ENCODE measurements around the gene NFIX. TPM values are rescaled to one million over a fixed set of nuclear protein-coding genes. Genes with fewer than 3 reads are reported as not detected.

Gene NFIX
- polyA plus RNA-seq, 3 donors = 0.25 to 3.7 (median 0.90) TPM

DNA sequence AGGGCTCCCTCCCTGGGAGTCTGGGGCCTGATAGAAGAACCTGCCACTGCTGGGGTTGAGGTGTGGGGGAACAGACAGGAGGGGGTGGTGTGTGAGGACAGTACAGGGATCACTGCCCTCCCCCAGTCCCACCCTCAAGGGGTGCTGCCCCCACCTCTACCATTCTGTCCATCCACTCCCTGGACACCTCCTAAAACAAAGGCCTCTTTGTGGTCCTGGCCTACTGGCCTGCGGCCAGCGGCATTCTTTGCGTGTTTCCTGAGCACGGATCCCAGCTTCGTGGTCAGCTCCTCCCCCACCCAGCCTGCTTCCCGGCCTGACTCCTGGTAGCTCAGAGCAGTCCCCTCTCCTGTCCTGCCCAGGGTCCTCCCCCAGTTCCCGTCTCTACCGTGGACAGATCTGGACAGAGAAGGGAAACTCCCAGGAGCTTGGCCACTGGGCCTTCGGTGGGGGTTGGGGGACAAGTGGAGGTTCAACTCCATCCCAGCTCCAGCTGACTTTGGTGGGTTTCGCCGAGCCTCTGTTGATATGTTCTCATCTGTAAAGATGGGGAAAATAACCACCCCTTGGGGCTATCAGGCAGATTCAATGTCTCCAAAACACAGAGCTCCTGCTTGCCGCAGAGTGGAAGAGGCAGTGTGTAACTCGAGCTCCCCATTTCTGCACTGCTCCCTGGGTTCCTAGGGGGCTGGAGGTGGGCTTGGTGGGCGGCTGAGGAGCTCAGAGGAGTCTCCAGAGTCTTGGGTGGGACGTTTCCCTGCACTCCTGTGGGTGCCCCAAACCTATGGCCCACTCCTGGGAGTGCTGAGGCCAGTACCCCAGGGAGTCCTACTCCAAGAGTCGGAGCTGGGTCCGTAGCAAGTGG is 58.7 kb downstream of the NFIX start:
- Histone ChIP-seq H3K36me3 (replicated peaks in 1 of 2; ENCODE audit: control insufficient read depth in 1 of 2, insufficient read depth in 2 of 2, low read length in 2 of 2) (no peaks in the 10 kb centered on the region), H3K9me3 (replicated peaks in 1 of 2; ENCODE audit: control insufficient read depth in 1 of 2, insufficient read depth in 1 of 2, low read length in 2 of 2) (no peaks in the 10 kb centered on the region), H3K27ac (ENCODE audit: low read depth in 1 of 2, low read length in 2 of 2) (no peak overlapping the region), H3K79me2 (ENCODE audit: insufficient read depth, low read length) (no peaks in the 10 kb centered on the region), H2AFZ (ENCODE audit: insufficient read depth, low read depth, low read length, poor library complexity, severe bottlenecking) (no peak overlapping the region), H3K9ac (ENCODE audit: insufficient read depth, low read length, poor library complexity, severe bottlenecking) (no peak overlapping the region), H3K27me3 (ENCODE audit: control insufficient read depth in 2 of 2, insufficient read depth in 2 of 2, low read length in 2 of 2) (peaks cover 0 to 8% of the 10 kb centered on the region in 2 donors), H3K4me3 (replicated peaks in 1 of 3; ENCODE audit: low read depth in 2 of 3, low read length in 3 of 3) (no peak overlapping the region), H3K4me2 (replicated peaks; ENCODE audit: extremely low read depth, low read length, poor library complexity, severe bottlenecking) (no peak overlapping the region), H3K4me1 (ENCODE audit: control insufficient read depth in 1 of 2, insufficient read depth in 2 of 2, low read length in 2 of 2) (peaks cover 8 to 9% of the 10 kb centered on the region in 2 donors), H4K20me1 (ENCODE audit: insufficient read depth, low read length) (peaks cover 13% of the 10 kb centered on the region)
- no peak overlapping the region for H3K4me3 Mint-ChIP-seq
- intact Hi-C loops (cut with micrococcal nuclease) = no loop called here
- H3K36me3 Mint-ChIP-seq = no peaks in the 10 kb centered on the region
- H3K4me1 Mint-ChIP-seq = peaks cover 15% of the 10 kb centered on the region
- H3K27me3 Mint-ChIP-seq (ENCODE audit: low read depth in 3 of 3) = peaks cover 18 to 32% (median 19%) of the 10 kb centered on the region in 3 donors
- 90% methylated on average over 6 of the region's 17 CpGs for WGBS (ENCODE audit: insufficient coverage)
- H3K27ac Mint-ChIP-seq = peak overlapping the region in 2 of 7 donors; percentile 18 to 32
- no peak for DNase-seq
- H3K9me3 Mint-ChIP-seq = peaks cover 0 to 4% (median 0%) of the 10 kb centered on the region in 7 donors
- TF ChIP-seq, protein P1, sequence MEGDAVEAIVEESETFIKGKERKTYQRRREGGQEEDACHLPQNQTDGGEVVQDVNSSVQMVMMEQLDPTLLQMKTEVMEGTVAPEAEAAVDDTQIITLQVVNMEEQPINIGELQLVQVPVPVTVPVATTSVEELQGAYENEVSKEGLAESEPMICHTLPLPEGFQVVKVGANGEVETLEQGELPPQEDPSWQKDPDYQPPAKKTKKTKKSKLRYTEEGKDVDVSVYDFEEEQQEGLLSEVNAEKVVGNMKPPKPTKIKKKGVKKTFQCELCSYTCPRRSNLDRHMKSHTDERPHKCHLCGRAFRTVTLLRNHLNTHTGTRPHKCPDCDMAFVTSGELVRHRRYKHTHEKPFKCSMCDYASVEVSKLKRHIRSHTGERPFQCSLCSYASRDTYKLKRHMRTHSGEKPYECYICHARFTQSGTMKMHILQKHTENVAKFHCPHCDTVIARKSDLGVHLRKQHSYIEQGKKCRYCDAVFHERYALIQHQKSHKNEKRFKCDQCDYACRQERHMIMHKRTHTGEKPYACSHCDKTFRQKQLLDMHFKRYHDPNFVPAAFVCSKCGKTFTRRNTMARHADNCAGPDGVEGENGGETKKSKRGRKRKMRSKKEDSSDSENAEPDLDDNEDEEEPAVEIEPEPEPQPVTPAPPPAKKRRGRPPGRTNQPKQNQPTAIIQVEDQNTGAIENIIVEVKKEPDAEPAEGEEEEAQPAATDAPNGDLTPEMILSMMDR (IDR thresholded peaks at IDR 0.05) = no peak

DNA sequence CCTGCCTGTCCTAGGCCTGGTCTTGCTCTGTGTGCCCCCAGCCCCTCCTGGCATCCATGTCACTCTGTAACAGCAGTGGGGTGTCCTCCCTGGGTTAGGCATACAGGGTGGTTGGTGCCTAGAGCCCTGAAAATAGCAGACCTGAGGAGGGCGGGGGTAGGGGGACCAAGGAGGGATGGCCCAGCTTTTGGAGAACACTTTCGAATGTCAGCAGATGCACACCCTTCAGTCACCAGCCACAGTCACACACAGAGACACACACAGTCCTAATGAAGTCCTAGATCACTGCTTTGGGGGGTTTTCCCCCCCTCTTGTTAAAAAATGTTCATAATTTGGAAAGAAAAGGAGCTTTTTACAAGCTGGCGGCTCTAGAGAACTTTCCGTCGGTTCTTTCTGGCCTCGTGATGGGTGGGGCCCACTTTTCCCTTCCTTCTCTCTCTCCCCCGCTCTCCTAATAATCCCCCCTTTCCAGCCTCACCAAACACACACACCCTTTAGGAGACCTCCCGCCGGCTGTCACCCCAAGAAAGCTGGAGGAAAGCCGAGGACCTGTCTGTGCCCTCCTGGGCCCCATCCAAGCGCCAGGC is 59.4 kb downstream of the NFIX start:
- H3K4me1 Mint-ChIP-seq = peaks cover 15% of the 10 kb centered on the region
- peaks cover 19 to 33% (median 22%) of the 10 kb centered on the region in 3 donors for H3K27me3 Mint-ChIP-seq (ENCODE audit: low read depth in 3 of 3)
- Histone ChIP-seq H3K9me3 (replicated peaks in 1 of 2; ENCODE audit: control insufficient read depth in 1 of 2, insufficient read depth in 1 of 2, low read length in 2 of 2) (no peaks in the 10 kb centered on the region), H4K20me1 (ENCODE audit: insufficient read depth, low read length) (peaks cover 13% of the 10 kb centered on the region), H3K27me3 (ENCODE audit: control insufficient read depth in 2 of 2, insufficient read depth in 2 of 2, low read length in 2 of 2) (peaks cover 0 to 8% of the 10 kb centered on the region in 2 donors), H3K9ac (ENCODE audit: insufficient read depth, low read length, poor library complexity, severe bottlenecking) (no peak overlapping the region), H3K4me3 (replicated peaks in 1 of 3; ENCODE audit: low read depth in 2 of 3, low read length in 3 of 3) (no peak overlapping the region), H3K4me2 (replicated peaks; ENCODE audit: extremely low read depth, low read length, poor library complexity, severe bottlenecking) (no peak overlapping the region), H3K27ac (ENCODE audit: low read depth in 1 of 2, low read length in 2 of 2) (no peak overlapping the region), H3K36me3 (replicated peaks in 1 of 2; ENCODE audit: control insufficient read depth in 1 of 2, insufficient read depth in 2 of 2, low read length in 2 of 2) (no peaks in the 10 kb centered on the region), H3K79me2 (ENCODE audit: insufficient read depth, low read length) (no peaks in the 10 kb centered on the region), H2AFZ (ENCODE audit: insufficient read depth, low read depth, low read length, poor library complexity, severe bottlenecking) (no peak overlapping the region), H3K4me1 (ENCODE audit: control insufficient read depth in 1 of 2, insufficient read depth in 2 of 2, low read length in 2 of 2) (peaks cover 8 to 9% of the 10 kb centered on the region in 2 donors)
- H3K36me3 Mint-ChIP-seq = no peaks in the 10 kb centered on the region
- intact Hi-C loops (cut with micrococcal nuclease) = no loop called here
- peak overlapping the region in 1 of 7 donors; percentile 18 for H3K27ac Mint-ChIP-seq
- DNase-seq = no peak
- no peak overlapping the region for H3K4me3 Mint-ChIP-seq
- WGBS (ENCODE audit: insufficient coverage) = 62% methylated on average over 6 of the region's 11 CpGs
- peaks cover 0 to 4% (median 0%) of the 10 kb centered on the region in 7 donors for H3K9me3 Mint-ChIP-seq
- TF ChIP-seq, protein P1 (IDR thresholded peaks at IDR 0.05) = no peak
